Activated CD8-positive, alpha-beta memory T cell treated with anti-CD3 and anti-CD28 coated beads, Interleukin-2, amount 50 U/mL, for 24 hours (primary cell): Measurements from ENCODE around the gene LIN37.
"Not testable (repeated sequence)": the region's sequence is repeated elsewhere in the genome, so short reads cannot be mapped to it uniquely, and the experiment has no call there.

Experiments used
- DNase-seq: peaks from one replicate; pipeline ENCODE4 v3.0.0-alpha.2; 2020; ENCODE audit errors: extremely low read depth

Gene LIN37

DNA sequence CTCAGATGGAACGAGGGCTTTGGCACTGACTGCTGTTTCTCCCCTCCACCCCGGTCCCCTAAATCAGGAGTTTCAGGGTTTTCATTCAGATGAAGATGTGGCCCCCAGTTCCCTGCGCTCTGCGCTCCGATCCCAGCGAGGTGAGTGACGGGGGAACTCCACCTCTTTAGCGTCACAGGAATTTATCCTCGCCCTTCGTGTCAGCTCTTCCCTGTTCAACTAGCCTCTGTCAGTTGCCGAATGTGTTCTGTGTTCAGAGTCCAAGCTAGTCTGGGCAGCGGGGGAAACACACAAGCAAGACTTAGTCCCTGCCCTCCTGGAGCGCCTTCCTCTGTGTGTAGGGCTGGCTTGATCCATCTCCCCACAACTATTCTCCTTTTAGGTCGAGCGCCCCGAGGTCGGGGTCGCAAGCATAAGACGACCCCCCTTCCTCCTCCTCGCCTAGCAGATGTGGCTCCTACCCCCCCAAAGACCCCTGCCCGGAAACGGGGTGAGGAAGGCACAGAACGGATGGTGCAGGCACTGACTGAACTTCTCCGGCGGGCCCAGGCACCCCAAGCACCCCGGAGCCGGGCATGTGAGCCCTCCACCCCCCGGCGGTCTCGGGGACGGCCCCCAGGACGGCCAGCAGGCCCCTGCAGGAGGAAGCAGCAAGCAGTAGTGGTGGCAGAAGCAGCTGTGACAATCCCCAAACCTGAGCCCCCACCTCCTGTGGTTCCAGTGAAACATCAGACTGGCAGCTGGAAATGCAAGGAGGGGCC lies 28.8 kb upstream of the LIN37 start:
- DNase-seq = no peak

GRCh38 chr19:35720163-35720524 lies 28.2 kb upstream of the LIN37 start:
- DNase-seq = no peak

- no peak for DNase-seq
Measured at GRCh38 chr19:35720648-35721047, 27.7 kb upstream of the LIN37 start.

DNA sequence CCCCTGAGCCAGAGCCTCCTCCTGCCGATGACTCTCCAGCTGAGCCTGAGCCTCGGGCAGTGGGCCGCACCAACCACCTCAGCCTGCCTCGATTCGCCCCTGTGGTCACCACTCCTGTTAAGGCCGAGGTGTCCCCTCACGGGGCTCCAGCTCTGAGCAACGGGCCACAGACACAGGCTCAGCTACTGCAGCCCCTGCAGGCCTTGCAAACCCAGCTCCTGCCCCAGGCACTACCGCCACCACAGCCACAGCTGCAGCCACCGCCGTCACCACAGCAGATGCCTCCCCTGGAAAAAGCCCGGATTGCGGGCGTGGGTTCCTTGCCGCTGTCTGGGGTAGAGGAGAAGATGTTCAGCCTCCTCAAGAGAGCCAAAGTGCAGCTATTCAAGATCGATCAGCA lies 27.0 kb upstream of the LIN37 start:
- DNase-seq = no peak

GRCh38 chr19:35722461-35722860 lies 25.9 kb upstream of the LIN37 start:
- no peak for DNase-seq

GRCh38 chr19:35722897-35723296 lies 25.5 kb upstream of the LIN37 start:
- no peak for DNase-seq

GRCh38 chr19:35723671-35724070 lies 24.7 kb upstream of the LIN37 start:
- DNase-seq = no peak

DNA sequence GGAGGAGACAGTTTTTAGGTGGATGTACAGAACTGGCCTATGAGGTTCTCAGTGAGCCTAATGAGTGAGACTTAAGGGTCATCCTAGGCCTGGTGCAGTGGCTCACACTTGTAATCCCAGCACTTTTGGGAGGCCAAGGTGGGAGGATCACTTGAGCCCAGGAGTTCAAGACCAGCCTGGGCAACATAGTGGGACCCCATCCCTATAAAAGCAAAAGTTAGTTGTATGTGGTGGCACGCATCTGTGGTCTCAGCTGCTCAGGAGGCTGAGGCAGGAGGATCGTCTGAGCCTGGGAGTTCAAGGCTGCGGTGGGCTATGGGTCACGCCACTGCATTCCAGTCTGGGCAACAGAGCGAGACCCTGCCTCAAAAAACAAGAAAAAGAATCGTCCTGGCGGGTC lies 24.2 kb upstream of the LIN37 start:
- DNase-seq = not testable (repeated sequence)

DNA sequence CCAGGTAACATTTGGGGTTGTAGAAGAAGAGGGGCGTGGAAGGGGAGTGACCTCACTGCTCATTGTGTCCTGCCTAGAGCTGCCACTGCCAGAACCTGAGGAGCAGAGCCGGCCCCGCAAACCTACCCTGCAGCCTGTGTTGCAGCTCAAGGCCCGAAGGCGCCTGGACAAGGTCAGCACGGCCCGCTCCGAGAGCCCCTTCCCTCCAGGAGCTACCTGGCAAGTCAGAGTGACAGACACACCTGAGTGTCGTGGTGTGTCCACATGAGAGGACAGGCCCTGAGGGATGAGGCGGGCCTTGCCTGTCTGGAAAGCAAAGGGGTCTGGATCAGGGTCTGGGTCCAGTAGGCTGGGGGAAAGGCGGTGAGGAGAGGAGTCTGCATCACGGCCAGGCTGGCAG lies 23.8 kb upstream of the LIN37 start:
- DNase-seq = no peak

GRCh38 chr19:35725216-35725861 lies 23.0 kb upstream of the LIN37 start:
- no peak for DNase-seq

- DNase-seq = no peak
Measured at GRCh38 chr19:35727053-35727955, 21.1 kb upstream of the LIN37 start.

DNA sequence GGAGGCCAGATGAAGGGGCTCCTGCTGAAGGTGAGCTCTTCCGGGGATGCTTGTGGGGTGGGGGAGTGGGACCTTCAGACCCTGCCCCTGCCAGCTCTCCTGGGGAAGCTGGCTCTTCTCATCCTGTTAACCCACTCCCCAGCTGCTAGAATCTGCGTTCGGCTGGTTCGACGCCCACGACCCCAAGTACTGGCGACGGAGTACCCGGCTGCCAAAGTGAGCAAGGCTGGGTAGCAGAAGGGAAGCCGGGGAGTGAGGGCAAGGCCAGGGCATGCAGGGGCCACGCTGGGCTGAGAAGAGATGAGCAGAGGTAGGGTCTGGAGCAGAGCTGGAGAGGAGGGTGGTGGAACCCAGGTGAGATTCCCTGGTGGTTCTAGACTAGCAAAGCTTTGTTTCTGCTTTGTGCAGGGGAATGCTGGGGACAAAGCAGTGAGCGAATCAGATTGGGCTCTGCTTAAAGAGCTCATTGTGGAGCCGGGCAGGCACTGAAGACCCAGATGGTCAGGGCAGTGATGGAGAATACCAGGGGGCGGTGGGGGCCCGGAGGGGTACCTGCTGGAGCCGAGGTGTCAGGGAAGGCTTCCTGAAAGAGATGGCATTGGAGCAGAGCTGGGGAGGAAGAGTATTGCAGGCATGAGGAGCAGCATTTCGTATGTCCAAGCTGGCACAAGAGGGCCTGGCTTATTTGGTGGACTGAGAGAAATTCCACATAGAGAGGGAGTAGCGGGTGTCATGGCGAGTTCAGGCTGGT lies 20.2 kb upstream of the LIN37 start:
- DNase-seq = no peak

DNA sequence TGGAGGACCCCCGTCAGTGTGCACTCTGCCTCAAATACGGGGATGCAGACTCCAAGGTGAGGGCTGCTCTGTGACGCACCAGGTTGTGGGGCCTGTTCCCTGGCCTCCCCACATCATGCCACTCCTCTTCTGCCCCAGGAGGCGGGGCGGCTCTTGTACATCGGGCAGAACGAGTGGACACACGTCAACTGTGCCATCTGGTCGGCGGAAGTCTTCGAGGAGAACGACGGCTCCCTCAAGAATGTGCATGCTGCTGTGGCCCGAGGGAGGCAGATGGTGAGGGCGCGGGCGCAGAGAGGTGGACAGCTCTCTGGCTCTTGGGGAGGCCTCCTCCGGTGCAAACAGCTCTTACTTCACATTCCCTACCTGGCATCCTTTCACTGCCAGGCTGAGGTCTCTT lies 19.4 kb upstream of the LIN37 start:
- DNase-seq = no peak

GRCh38 chr19:35729763-35730162 lies 18.6 kb upstream of the LIN37 start:
- DNase-seq = no peak

- no peak for DNase-seq
Measured at GRCh38 chr19:35730326-35730725, 18.1 kb upstream of the LIN37 start.

DNA sequence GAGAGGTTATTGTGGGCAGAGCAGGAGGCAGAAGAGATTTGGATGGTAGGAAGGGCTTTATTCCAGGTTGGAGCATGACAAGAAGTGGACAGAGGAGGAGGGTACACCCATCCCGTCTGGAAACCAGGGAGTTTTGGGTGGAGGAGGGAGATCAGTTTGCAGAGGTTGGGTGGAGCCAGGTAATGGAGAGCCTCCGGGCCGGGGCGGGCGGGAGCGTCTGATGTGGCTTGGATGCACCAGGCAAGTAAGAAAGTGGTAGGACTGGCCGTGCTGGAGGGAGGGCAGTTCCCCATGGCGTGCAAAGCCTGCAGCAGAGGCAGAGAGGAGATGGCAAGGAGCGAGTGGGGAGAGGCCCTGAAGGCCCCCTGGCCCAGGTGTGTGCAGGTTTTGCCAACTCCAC lies 17.0 kb upstream of the LIN37 start:
- no peak for DNase-seq

DNA sequence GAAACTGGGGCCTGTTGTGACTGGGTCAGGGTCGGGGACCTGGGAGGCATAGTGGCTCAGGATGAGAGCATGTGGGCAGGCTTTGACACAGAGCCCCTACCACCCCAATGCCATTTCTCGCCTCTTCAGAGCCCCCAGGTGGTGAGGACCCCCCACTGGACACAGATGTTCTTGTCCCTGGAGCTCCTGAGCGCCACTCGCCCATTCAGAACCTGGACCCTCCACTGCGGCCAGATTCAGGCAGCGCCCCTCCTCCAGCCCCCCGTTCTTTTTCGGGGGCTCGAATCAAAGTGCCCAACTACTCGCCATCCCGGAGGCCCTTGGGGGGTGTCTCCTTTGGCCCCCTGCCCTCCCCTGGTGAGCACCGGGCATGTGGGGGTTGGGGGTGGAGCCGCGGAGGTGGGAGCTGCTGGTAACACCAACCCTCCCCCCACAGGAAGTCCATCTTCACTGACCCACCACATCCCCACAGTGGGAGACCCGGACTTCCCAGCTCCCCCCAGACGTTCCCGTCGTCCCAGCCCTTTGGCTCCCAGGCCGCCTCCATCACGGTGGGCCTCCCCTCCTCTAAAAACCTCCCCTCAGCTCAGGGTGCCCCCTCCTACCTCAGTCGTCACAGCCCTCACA lies 16.5 kb upstream of the LIN37 start:
- no peak for DNase-seq

DNA sequence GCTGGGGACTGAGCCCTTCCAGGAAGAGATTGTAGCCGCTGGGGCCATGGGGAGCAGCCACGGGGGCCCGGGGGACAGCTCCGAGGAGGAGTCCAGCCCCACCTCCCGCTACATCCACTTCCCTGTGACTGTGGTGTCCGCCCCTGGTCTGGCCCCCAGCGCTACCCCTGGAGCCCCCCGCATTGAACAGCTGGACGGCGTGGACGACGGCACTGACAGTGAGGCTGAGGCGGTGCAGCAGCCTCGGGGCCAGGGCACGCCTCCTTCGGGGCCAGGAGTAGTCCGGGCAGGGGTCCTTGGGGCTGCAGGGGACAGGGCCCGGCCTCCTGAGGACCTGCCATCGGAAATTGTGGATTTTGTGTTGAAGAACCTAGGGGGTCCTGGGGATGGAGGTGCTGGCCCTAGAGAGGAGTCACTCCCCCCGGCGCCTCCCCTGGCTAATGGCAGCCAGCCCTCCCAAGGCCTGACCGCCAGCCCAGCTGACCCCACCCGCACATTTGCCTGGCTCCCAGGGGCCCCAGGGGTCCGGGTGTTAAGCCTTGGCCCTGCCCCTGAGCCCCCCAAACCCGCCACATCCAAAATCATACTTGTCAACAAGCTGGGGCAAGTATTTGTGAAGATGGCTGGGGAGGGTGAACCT lies 15.7 kb upstream of the LIN37 start:
- DNase-seq = no peak

DNA sequence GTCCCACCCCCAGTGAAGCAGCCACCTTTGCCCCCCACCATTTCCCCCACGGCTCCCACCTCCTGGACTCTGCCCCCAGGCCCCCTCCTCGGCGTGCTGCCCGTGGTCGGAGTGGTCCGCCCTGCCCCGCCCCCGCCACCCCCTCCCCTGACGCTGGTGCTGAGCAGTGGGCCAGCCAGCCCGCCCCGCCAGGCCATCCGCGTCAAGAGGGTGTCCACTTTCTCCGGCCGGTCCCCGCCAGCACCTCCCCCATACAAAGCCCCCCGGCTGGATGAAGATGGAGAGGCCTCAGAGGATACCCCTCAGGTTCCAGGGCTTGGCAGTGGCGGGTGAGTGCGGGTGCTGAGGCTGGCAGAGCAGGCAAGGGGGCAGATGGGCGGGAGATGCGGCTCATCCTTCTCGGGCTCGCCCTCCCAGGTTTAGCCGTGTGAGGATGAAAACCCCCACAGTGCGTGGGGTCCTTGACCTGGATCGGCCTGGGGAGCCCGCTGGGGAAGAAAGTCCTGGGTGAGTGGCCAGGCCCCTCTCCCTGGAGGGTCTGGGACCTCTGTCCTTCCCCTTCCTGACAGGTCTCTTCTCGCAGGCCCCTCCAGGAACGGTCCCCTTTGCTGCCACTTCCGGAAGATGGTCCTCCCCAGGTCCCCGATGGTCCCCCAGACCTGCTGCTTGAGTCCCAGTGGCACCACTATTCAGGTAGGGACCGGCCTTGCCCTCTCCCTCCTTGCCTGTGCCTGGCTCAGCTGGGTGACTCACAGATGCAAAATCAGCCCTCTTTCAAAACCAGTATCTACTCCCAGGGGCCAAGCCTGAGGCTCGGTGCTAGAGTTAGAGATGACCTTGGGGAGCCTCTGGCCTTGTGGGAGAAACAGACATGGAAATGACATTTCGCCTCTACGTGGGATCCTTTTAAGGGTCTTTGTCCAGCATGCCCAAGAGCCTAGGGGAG lies 14.9 kb upstream of the LIN37 start:
- no peak for DNase-seq

DNA sequence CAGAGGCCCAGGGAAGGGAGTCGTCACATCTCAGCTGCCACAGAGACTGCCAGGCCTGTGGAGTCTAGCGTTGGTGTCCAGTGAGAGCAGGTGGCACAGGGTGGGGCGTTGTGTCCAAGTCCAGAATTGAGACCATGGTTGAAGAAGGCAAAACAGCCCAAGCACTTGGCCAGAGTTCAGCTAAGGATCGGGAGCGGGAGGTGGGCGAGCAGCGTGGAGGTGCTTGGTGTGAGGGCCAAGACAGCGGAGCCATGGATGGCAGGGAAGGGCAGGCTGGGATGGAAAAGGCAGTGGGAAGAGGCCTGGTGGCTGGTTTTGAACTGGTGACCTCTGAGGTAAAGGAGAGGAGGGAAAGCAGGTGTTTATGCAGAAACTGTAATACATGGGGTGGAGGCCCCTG lies 14.1 kb upstream of the LIN37 start:
- no peak for DNase-seq
